K562 (cell line): ENCODE results near the gene PAQR6. TPM values are rescaled to one million over a fixed set of nuclear protein-coding genes. Genes with fewer than 3 reads are reported as not detected.

Experiments
- BCL6 ChIP-seq: fragments of 250-450 bp; sonication (Bioruptor Pico); IDR thresholded peaks from 2 replicates; pipeline ENCODE4 v1.4.0; 2020
- CAMTA2 ChIP-seq: fragments of 250-450 bp; sonication (Bioruptor Pico); conservative IDR thresholded peaks from 2 replicates; pipeline ENCODE4 v1.5.1; 2022
- CBX2 ChIP-seq: fragments of 200-600 bp; sonication (generic); IDR thresholded peaks from one replicate; pipeline ENCODE4 v1.6.1; 2012; ENCODE audit warnings: mild to moderate bottlenecking, low read length, inconsistent platforms; ENCODE audit not compliant: insufficient read depth, poor library complexity, severe bottlenecking
- CREB5 ChIP-seq: fragments of 250-450 bp; sonication (Bioruptor Pico); IDR thresholded peaks from 2 replicates; pipeline ENCODE4 v1.5.0; 2020; ENCODE audit warnings: mild to moderate bottlenecking
- FOXK2 ChIP-seq, 2 experiments: fragments of 450-650 bp; IDR thresholded peaks in 1 of 2; conservative IDR thresholded peaks in 1 of 2; 2 replicates each; pipeline ENCODE4 v1.6.1; 2016; ENCODE audit warnings: low read depth in 2 of 2, mild to moderate bottlenecking in 1 of 2
- FUS ChIP-seq: fragments of 200-400 bp; formaldehyde crosslinking; optimal IDR thresholded peaks from 2 replicates; pipeline ENCODE3; 2017; ENCODE audit warnings: low read depth, low read length
- GABPB2 ChIP-seq: fragments of 250-450 bp; sonication (Bioruptor Pico); conservative IDR thresholded peaks from 2 replicates; pipeline ENCODE4 v1.5.1; 2021; ENCODE audit warnings: mild to moderate bottlenecking
- HDAC6 ChIP-seq: IDR thresholded peaks from 2 replicates; pipeline ENCODE4 v1.6.1; 2012; ENCODE audit warnings: low read depth, mild to moderate bottlenecking, control low read depth, inconsistent platforms, low read length, moderate library complexity
- HSF4 ChIP-seq: fragments of 250-450 bp; sonication (Bioruptor Pico); IDR thresholded peaks from 2 replicates; pipeline ENCODE4 v2.1.2; 2022; ENCODE audit warnings: mild to moderate bottlenecking, moderate library complexity, borderline replicate concordance
- LCOR ChIP-seq: sonication (generic); formaldehyde crosslinking; IDR thresholded peaks from 2 replicates; pipeline ENCODE4 v1.8.0; 2022; ENCODE audit warnings: mild to moderate bottlenecking, missing genetic modification reagents
- MED1 ChIP-seq: sonication (generic); formaldehyde crosslinking; IDR thresholded peaks from 2 replicates; pipeline ENCODE4 v1.8.1; 2023; ENCODE audit warnings: missing genetic modification reagents, borderline replicate concordance
- MTF1 ChIP-seq: fragments of 250-450 bp; sonication (Bioruptor Pico); IDR thresholded peaks from 2 replicates; pipeline ENCODE4 v1.9.0; 2021; ENCODE audit warnings: moderate library complexity, mild to moderate bottlenecking, inconsistent platforms, borderline replicate concordance
- NFE2 ChIP-seq: IDR thresholded peaks from 2 replicates; pipeline ENCODE4 v1.6.1; 2014; ENCODE audit warnings: antibody characterized with exemption, low read depth
- THAP7 ChIP-seq: fragments of 250-450 bp; sonication (Bioruptor Pico); IDR thresholded peaks from 2 replicates; pipeline ENCODE4 v1.5.0; 2021
- XRCC3 ChIP-seq: fragments of 450-650 bp; IDR thresholded peaks from 2 replicates; pipeline ENCODE4 v1.6.1; 2017; ENCODE audit warnings: mild to moderate bottlenecking, moderate library complexity
- ZNF644 ChIP-seq: fragments of 200-800 bp; sonication (Bioruptor generic); IDR thresholded peaks from 2 replicates; pipeline ENCODE4 v1.6.1; 2016; ENCODE audit warnings: low read depth, missing genetic modification characterization, missing compliant biosample characterization
- polyA plus RNA-seq, 8 experiments: library from polyadenylated mRNA; depleted of rRNA in 4 of 8; stranded (reverse) in 5 of 8; unstranded in 3 of 8; fragments of >200 nt; fragmentation: Nextera tagmentation in 2 of 8; fragmentation: Illumina TruSeq in 1 of 8; extraction: Ambion mirVana in 2 of 8; extraction: Trizol in 1 of 8; gene quantifications; 2 replicates each; pipeline versions ENCODE4 v1.2.1 to v1.2.3, GENCODE V29; 2011 to 2014; ENCODE audit warnings: inconsistent platforms in 1 of 8, missing spikeins in 1 of 8
- total RNA-seq, 7 experiments: library from RNA; depleted of rRNA in 6 of 7; stranded (reverse); fragments of >200 nt in 6 of 7; fragmentation: Illumina TruSeq in 2 of 7; extraction: Trizol in 2 of 7; gene quantifications; 2 replicates each; pipeline versions ENCODE4 v1.2.1 to v1.2.3, GENCODE V29; 2011 to 2021; ENCODE audit warnings: low replicate concordance in 1 of 7
- TF ChIP-seq, protein P1 (sequence below): fragments of 450-650 bp; IDR thresholded peaks from 2 replicates; pipeline ENCODE4 v1.6.1; 2016
- TF ChIP-seq, protein P2 (sequence below): fragments of 150-350 bp; IDR thresholded peaks from 2 replicates; pipeline ENCODE4 v1.6.1; 2014; ENCODE audit warnings: low read depth, mild to moderate bottlenecking, low read length, borderline replicate concordance
- TF ChIP-seq, protein P3 (sequence below): sonication (generic); formaldehyde crosslinking; IDR thresholded peaks from 2 replicates; pipeline ENCODE4 v1.5.0; 2020; ENCODE audit warnings: missing genetic modification reagents
- TF ChIP-seq, protein P4 (sequence below): fragments of 250-450 bp; sonication (Bioruptor Pico); IDR thresholded peaks from 2 replicates; pipeline ENCODE4 v1.8.0; 2021; ENCODE audit warnings: moderate library complexity, mild to moderate bottlenecking, inconsistent platforms

Gene PAQR6
- total and polyA plus RNA-seq, 9 of the 15 experiments (the other 6 are each of a cell fraction or from before 2014, with no cell fraction given) = 0.07 to 1.8 (median 0.62) TPM

GRCh38 chr1:156281281-156281680, 33.4 kb upstream of the PAQR6 start (continued):
- TF ChIP-seq MED1 (no peak), NFE2 (peak; percentile 13; the same call in 1 of the 2 replicates), XRCC3 (no peak), FUS (no peak), CREB5 (CRISPR knock-in tag) (no peak), BCL6 (CRISPR knock-in tag) (no peak), GABPB2 (CRISPR knock-in tag) (no peak), HSF4 (no peak), HDAC6 (no peak), CBX2 (no peak), CAMTA2 (CRISPR knock-in tag) (no peak), FOXK2 (conservative IDR thresholded peaks at IDR 0.05 in 1 of 2, IDR thresholded peaks at IDR 0.05 in 1 of 2; ENCODE audit: low read depth in 2 of 2) (no peak), MTF1 (CRISPR knock-in tag) (no peak), LCOR (CRISPR knock-in tag) (peak; percentile 55; the same call in 1 of the 2 replicates), THAP7 (no peak), ZNF644 (tag) (no peak)
- TF ChIP-seq, protein P1, sequence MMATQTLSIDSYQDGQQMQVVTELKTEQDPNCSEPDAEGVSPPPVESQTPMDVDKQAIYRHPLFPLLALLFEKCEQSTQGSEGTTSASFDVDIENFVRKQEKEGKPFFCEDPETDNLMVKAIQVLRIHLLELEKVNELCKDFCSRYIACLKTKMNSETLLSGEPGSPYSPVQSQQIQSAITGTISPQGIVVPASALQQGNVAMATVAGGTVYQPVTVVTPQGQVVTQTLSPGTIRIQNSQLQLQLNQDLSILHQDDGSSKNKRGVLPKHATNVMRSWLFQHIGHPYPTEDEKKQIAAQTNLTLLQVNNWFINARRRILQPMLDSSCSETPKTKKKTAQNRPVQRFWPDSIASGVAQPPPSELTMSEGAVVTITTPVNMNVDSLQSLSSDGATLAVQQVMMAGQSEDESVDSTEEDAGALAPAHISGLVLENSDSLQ = peak; percentile 63
- TF ChIP-seq, protein P2, sequence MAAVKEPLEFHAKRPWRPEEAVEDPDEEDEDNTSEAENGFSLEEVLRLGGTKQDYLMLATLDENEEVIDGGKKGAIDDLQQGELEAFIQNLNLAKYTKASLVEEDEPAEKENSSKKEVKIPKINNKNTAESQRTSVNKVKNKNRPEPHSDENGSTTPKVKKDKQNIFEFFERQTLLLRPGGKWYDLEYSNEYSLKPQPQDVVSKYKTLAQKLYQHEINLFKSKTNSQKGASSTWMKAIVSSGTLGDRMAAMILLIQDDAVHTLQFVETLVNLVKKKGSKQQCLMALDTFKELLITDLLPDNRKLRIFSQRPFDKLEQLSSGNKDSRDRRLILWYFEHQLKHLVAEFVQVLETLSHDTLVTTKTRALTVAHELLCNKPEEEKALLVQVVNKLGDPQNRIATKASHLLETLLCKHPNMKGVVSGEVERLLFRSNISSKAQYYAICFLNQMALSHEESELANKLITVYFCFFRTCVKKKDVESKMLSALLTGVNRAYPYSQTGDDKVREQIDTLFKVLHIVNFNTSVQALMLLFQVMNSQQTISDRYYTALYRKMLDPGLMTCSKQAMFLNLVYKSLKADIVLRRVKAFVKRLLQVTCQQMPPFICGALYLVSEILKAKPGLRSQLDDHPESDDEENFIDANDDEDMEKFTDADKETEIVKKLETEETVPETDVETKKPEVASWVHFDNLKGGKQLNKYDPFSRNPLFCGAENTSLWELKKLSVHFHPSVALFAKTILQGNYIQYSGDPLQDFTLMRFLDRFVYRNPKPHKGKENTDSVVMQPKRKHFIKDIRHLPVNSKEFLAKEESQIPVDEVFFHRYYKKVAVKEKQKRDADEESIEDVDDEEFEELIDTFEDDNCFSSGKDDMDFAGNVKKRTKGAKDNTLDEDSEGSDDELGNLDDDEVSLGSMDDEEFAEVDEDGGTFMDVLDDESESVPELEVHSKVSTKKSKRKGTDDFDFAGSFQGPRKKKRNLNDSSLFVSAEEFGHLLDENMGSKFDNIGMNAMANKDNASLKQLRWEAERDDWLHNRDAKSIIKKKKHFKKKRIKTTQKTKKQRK = no peak
- TF ChIP-seq, protein P3, sequence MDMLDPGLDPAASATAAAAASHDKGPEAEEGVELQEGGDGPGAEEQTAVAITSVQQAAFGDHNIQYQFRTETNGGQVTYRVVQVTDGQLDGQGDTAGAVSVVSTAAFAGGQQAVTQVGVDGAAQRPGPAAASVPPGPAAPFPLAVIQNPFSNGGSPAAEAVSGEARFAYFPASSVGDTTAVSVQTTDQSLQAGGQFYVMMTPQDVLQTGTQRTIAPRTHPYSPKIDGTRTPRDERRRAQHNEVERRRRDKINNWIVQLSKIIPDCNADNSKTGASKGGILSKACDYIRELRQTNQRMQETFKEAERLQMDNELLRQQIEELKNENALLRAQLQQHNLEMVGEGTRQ (CRISPR knock-in tag) = peak; percentile 65
- TF ChIP-seq, protein P4, sequence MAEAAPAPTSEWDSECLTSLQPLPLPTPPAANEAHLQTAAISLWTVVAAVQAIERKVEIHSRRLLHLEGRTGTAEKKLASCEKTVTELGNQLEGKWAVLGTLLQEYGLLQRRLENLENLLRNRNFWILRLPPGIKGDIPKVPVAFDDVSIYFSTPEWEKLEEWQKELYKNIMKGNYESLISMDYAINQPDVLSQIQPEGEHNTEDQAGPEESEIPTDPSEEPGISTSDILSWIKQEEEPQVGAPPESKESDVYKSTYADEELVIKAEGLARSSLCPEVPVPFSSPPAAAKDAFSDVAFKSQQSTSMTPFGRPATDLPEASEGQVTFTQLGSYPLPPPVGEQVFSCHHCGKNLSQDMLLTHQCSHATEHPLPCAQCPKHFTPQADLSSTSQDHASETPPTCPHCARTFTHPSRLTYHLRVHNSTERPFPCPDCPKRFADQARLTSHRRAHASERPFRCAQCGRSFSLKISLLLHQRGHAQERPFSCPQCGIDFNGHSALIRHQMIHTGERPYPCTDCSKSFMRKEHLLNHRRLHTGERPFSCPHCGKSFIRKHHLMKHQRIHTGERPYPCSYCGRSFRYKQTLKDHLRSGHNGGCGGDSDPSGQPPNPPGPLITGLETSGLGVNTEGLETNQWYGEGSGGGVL = no peak
